Gastroesophageal sphincter (tissue), 3 donors: ENCODE data around the gene PCDHB5.
"Not testable (repeated sequence)": the region's sequence is repeated elsewhere in the genome, so short reads cannot be mapped to it uniquely, and the experiment has no call there.

Experiments used
- EP300 ChIP-seq: sonication (generic); formaldehyde crosslinking; IDR thresholded peaks from one replicate; pipeline ENCODE4 v1.6.1; 2017; ENCODE audit warnings: antibody characterized with exemption, mild to moderate bottlenecking
- POLR2A ChIP-seq, 2 donors: fragments of 450-650 bp; IDR thresholded peaks; one replicate each; pipeline ENCODE4 v1.6.1; 2017; ENCODE audit warnings: antibody characterized with exemption in 2 of 2, mild to moderate bottlenecking in 2 of 2, moderate library complexity in 1 of 2
- POLR2AphosphoS5 ChIP-seq: sonication (generic); formaldehyde crosslinking; IDR thresholded peaks from one replicate; pipeline ENCODE4 v1.6.1; 2017; ENCODE audit warnings: antibody characterized with exemption
- TF ChIP-seq, protein P1 (sequence below), 4 experiments: fragments of 200-600 bp in 2 of 4; fragments of 450-650 bp in 2 of 4; sonication (generic) in 1 of 4; IDR thresholded peaks; one replicate each; pipeline ENCODE4 v1.5.1; 2017 to 2019; ENCODE audit warnings: antibody characterized with exemption in 4 of 4, mild to moderate bottlenecking in 2 of 4, moderate library complexity in 2 of 4

DNA sequence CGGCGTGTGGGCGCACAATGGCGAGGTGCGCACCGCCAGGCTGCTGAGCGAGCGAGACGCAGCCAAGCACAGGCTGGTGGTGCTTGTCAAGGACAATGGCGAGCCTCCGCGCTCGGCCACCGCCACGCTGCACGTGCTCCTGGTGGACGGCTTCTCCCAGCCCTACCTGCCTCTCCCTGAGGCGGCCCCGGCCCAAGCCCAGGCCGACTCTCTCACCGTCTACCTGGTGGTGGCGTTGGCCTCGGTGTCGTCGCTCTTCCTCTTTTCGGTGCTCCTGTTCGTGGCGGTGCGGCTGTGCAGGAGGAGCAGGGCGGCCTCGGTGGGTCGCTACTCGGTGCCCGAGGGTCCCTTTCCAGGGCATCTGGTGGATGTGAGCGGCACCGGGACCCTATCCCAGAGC is 17.1 kb downstream of the PCDHB5 start:
- TF ChIP-seq, protein P1, sequence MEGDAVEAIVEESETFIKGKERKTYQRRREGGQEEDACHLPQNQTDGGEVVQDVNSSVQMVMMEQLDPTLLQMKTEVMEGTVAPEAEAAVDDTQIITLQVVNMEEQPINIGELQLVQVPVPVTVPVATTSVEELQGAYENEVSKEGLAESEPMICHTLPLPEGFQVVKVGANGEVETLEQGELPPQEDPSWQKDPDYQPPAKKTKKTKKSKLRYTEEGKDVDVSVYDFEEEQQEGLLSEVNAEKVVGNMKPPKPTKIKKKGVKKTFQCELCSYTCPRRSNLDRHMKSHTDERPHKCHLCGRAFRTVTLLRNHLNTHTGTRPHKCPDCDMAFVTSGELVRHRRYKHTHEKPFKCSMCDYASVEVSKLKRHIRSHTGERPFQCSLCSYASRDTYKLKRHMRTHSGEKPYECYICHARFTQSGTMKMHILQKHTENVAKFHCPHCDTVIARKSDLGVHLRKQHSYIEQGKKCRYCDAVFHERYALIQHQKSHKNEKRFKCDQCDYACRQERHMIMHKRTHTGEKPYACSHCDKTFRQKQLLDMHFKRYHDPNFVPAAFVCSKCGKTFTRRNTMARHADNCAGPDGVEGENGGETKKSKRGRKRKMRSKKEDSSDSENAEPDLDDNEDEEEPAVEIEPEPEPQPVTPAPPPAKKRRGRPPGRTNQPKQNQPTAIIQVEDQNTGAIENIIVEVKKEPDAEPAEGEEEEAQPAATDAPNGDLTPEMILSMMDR (IDR thresholded peaks at IDR 0.05) = not testable (repeated sequence)
- TF ChIP-seq POLR2AphosphoS5; POLR2A (IDR thresholded peaks at IDR 0.05); EP300: not testable (repeated sequence)
